GM08714 (cell line): ENCODE data around the gene ERCC6L2.

Experiments
- H3K4me3 ChIP-seq: fragments of 200-500 bp; sonication (Bioruptor generic); 2 replicates; pipeline ENCODE4 v1.5.1; 2014; ENCODE audit warnings: mild to moderate bottlenecking, low read length, inconsistent platforms
- ZNF274 ChIP-seq: IDR thresholded peaks from 2 replicates; pipeline ENCODE4 v1.6.1; 2012; ENCODE audit warnings: mild to moderate bottlenecking, low read depth, low read length

ERCC6L2 gene, protein sequence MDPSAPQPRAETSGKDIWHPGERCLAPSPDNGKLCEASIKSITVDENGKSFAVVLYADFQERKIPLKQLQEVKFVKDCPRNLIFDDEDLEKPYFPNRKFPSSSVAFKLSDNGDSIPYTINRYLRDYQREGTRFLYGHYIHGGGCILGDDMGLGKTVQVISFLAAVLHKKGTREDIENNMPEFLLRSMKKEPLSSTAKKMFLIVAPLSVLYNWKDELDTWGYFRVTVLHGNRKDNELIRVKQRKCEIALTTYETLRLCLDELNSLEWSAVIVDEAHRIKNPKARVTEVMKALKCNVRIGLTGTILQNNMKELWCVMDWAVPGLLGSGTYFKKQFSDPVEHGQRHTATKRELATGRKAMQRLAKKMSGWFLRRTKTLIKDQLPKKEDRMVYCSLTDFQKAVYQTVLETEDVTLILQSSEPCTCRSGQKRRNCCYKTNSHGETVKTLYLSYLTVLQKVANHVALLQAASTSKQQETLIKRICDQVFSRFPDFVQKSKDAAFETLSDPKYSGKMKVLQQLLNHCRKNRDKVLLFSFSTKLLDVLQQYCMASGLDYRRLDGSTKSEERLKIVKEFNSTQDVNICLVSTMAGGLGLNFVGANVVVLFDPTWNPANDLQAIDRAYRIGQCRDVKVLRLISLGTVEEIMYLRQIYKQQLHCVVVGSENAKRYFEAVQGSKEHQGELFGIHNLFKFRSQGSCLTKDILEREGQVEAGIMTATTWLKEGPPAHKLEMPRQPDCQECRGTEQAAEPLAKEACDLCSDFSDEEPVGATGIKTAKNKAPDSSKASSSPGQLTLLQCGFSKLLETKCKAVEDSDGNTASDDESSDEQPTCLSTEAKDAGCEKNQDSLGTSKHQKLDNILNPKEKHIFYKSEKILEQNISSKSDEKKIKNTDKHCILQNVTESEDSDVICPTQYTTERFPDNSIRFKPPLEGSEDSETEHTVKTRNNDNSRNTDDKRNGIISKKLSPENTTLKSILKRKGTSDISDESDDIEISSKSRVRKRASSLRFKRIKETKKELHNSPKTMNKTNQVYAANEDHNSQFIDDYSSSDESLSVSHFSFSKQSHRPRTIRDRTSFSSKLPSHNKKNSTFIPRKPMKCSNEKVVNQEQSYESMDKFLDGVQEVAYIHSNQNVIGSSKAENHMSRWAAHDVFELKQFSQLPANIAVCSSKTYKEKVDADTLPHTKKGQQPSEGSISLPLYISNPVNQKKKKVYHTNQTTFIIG (N-terminal part only)

DNA sequence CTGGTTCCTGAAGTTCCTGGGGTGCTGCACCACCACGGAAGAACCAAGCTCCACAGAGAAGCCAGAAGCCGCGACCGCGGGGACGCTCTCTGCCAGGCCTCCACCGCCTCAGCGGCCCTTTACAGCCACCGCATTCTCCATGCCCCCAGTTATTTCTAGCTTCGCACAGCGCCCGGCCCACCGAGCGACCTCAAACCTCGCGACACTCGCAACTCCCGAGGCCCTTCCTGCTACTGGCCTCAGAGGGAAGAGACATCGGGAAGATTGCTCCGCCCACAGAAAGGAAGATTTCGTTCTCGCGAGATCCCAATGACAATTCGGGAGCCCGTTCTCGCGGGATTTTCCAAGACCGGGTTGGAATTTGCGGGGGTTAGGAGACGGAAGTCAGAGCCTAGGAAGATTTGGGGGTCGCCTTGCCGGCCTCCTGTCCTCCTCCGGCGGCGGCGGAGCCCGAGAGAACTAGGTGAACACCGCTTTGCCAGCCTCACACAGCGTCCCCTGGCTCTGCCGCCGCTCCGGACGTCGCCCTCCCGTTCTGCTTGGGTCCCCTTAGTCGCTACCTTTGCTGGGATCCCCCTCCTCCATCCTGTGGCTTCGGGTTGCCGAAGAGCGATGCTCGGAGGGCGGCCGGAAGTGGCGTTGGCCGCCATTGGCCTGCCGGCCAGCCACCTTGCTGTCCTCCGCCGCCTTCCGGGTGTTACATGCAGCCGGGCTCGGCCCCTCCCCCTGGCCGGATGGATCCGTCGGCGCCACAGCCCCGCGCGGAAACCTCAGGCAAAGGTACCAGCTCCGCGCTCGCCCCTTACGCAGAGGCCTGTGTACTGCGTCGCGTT lies at the start of gene ERCC6L2:
Gene ERCC6L2, plus strand, starts transcription at position 387 of the 833 bp plus-strand sequence. Its CDS starts 348 bp downstream, at position 735.
- H3K4me3 ChIP-seq, result no peak within 1 kb of the TSS; the same call in none of the 2 replicates
- TF ChIP-seq ZNF274, result no peak

GRCh38 chr9:95826183-95826838 lies 49.2 kb upstream of the ERCC6L2 start:
- TF ChIP-seq ZNF274, result no peak
- H3K4me3 ChIP-seq, result no peak overlapping the region

- H3K4me3 ChIP-seq, result no peak overlapping the region
- TF ChIP-seq ZNF274, result no peak
Measured at GRCh38 chr9:95830768-95831167, 44.7 kb upstream of the ERCC6L2 start.

DNA sequence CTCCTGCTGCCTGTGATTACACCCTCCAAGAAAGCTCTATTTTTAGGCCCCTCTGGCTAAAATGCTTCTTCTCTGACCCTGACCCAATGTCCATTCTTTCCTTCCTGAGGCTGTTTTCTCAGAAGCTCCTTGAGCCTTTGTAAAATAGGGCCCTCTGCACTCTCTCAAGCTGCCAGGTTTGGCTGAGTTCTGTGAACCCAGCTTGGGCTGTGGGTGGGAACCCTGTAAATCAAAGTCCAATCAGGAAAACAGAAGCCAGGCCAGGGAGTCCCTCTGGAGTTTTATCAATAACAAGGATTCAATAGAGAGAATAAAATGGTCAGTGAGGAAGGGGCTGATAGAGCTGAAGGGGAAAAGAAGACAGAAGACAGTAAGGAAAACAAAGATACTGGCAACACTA lies 43.7 kb upstream of the ERCC6L2 start:
- H3K4me3 ChIP-seq, result no peak overlapping the region
- TF ChIP-seq ZNF274, result no peak

DNA sequence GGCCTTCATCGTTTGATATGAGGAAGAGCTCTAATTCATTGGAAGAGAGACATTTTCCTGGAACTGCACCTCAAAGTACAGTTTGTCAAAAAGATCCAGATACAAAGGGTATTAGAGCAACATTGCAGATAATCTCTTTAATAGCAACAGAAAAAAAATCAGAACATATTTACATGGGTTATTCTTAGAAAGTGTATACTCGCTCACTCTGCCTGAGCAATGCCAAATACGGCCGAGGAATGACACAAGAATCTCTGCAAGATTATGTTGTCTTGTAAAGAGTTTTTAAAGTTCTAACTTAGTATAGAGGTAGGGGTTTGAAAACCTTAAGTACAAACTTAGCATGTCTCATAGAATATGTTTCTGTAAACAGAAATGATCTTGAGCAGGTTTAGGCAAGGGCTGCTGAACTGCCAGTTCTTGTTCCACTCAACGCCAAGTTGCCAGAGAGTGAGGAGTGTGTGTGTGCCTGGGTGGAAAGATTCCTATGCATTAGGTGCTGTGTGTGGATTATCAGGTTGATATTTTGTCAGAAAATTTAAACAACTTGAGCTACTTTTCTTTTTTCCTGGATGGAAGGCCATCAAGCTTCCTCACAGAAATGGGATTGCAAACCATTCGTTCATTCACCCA lies 41.8 kb upstream of the ERCC6L2 start:
- no peak overlapping the region for H3K4me3 ChIP-seq
- no peak for TF ChIP-seq ZNF274

- no peak overlapping the region for H3K4me3 ChIP-seq
- no peak for TF ChIP-seq ZNF274
Measured at GRCh38 chr9:95834281-95834907, 41.1 kb upstream of the ERCC6L2 start.

DNA sequence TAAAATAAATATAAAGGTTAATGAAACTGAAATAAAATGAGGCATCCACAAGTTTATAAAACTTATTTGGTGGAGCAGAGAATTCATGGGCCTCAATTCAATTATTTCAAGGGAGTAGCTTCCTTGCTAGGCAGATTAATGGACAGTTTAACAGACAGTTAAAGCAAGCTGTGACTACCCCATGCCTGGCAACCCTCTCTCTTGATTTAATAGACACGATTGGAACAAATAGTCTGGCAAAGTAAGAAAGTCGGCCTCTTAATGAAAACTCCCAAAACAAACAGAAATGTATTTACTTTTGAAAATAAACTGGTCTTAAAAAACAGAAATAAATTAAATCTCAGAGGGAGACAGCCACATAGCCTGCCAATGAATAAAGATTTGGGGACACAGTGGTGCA lies 40.1 kb upstream of the ERCC6L2 start:
- no peak for TF ChIP-seq ZNF274

DNA sequence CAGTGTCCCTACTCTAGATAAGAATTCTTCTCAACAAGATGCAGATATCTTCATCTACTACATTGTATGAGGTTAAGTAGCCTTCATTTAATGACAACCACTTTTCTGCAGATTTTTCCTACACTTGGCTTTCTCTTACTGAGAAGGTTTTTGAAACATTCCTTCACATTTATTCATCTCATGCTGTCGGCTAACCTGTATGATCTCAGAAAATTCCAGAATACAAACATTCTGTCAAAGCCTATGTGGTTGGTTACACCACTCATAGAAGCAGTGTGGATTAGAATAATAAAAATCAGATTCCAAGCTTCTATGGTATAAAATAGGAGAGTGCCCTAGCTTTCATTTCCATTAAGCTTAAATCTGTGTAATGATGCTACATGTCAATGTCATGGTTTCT lies 39.4 kb upstream of the ERCC6L2 start:
- H3K4me3 ChIP-seq, result no peak overlapping the region
- no peak for TF ChIP-seq ZNF274

More for the DNA sequence above, 40.1 kb upstream of the ERCC6L2 start:
- H3K4me3 ChIP-seq, result no peak overlapping the region

GRCh38 chr9:95839012-95839411 lies 36.5 kb upstream of the ERCC6L2 start:
- H3K4me3 ChIP-seq, result no peak overlapping the region

GRCh38 chr9:95840074-95840473 lies 35.4 kb upstream of the ERCC6L2 start:
- no peak for TF ChIP-seq ZNF274
- H3K4me3 ChIP-seq, result no peak overlapping the region

More at GRCh38 chr9:95839012-95839411, 36.5 kb upstream of the ERCC6L2 start:
- TF ChIP-seq ZNF274, result no peak

- no peak overlapping the region for H3K4me3 ChIP-seq
- no peak for TF ChIP-seq ZNF274
Measured at GRCh38 chr9:95841377-95841776, 34.1 kb upstream of the ERCC6L2 start.

DNA sequence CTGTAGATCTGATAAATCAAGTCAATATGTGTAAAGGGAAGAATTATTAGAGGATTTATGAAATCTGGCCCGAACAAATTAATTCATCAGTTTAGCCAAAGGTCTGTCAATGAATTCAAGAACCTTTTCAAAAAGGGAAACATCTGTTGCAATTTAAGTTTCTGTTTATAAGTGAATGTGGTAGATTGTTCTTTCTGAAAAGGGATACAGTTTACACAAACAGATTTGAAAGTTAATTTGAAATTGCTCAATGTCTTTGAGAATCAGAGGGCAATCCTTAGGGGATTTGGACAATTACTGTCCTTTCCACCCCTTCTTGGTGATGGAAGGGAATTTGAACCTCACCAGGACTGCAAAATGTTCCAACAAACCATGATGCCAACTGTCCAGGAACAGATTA lies 29.7 kb upstream of the ERCC6L2 start:
- TF ChIP-seq ZNF274, result no peak
- H3K4me3 ChIP-seq, result no peak overlapping the region
